GM19351 (cell line): ENCODE measurements around the gene UXS1.

Experiments used
- ATAC-seq: cut with Tn5 transposase; IDR thresholded peaks from one replicate; pipeline ENCODE4 v1.9.1; 2021; ENCODE audit warnings: mild to moderate bottlenecking, moderate library complexity; ENCODE audit not compliant: unreplicated experiment

UXS1 gene

GRCh38 chr2:106054880-106055655 lies 139.0 kb downstream of the UXS1 start:
- no peak for ATAC-seq

- no peak for ATAC-seq
These were observed 139.8 kb downstream of the UXS1 start for GRCh38 chr2:106054321-106054720.

- no peak for ATAC-seq
These were observed 140.5 kb downstream of the UXS1 start for GRCh38 chr2:106053581-106053980.

GRCh38 chr2:106053116-106053515 lies 141.0 kb downstream of the UXS1 start:
- ATAC-seq = no peak

- no peak for ATAC-seq
These were observed 149.2 kb downstream of the UXS1 start for GRCh38 chr2:106044859-106045258.

GRCh38 chr2:106044021-106044420 lies 150.1 kb downstream of the UXS1 start:
- no peak for ATAC-seq
